NT2/D1 (cell line): ENCODE results near the gene ETS1.

ENCODE experiments used
- SUZ12 ChIP-seq: IDR thresholded peaks from 2 replicates; pipeline ENCODE4 v1.6.1; 2011; ENCODE audit not compliant: insufficient read length, insufficient read depth; ENCODE audit errors: extremely low read depth
- YY1 ChIP-seq: IDR thresholded peaks from 2 replicates; pipeline ENCODE4 v1.6.1; 2011; ENCODE audit not compliant: insufficient read length, insufficient read depth
- ZNF274 ChIP-seq: IDR thresholded peaks from 2 replicates; pipeline ENCODE4 v1.6.1; 2011; ENCODE audit warnings: mild to moderate bottlenecking, low read depth, low read length

DNA sequence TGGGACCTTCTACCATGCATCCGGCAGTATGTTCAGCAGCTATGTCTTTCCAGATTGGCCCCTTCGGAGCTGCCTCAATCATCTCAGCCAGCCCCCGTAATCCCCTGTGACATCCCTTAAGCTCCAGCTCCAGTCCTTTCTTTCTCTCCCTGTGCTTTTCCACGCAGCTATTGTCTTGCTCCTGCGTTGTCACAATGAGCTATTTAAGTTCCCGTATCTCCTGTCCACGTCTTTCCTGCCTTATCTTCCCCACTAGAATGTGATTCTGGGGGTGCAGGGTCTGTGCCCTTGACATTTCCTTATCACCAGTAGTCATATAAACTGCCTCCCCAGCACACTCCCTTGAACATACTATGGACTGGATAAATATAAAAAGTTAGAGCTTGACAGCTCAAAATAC lies 5.1 kb upstream of the ETS1 start:
- TF ChIP-seq SUZ12, result no peak
- no peak for TF ChIP-seq YY1
- TF ChIP-seq ZNF274, result no peak
